PC-9 (cell line): ENCODE measurements around the gene NDUFS6.

Experiments used
- CTCF ChIP-seq: fragments of 200-600 bp; sonication (generic); conservative IDR thresholded peaks from 2 replicates; pipeline ENCODE4 v1.6.1; 2017; ENCODE audit warnings: mixed run types, antibody characterized with exemption, mild to moderate bottlenecking, moderate library complexity
- EZH2 ChIP-seq: fragments of 200-600 bp; sonication (generic); IDR thresholded peaks from 2 replicates; pipeline ENCODE4 v1.8.0; 2017; ENCODE audit warnings: antibody characterized with exemption, low read depth

DNA sequence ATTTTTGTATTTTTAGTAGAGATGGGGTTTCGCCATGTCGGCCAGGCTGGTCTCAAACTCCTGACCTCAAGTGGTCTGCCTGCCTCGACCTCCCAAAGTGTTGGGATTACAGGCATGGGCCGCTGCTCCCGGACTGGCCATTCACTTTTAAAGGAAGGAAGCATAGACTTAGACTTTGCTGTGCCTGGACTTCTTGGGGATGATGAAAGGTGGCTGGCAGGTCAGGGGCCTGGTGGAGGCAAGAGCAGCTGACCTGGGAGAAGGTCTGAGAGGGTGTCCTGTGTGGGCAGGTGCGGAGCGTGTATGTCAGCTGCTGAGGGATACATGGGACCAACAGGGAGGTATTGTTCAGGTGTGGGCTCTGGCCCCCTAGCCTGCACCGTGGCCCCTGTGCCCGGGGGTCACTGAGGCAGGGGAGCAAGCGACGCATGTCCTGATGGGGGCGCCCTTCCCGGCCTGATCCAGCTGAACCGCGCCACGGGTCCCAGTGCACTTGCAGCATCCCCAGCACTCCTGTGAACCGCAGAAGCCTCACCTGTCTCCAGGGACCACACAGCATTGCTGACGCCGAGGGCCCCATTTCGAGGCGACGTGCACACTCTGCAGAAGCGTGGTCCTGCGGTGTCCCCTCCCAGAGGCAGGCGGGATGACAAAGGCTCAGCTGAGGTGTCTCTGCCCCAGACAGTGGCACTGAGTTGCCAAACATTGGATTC is 23.1 kb downstream of the NDUFS6 start:
- no peak for TF ChIP-seq CTCF
- TF ChIP-seq EZH2, result no peak
